ENCODE results near the gene METTL14.

GRCh38 chr4:118676128-118676527 lies 9.1 kb upstream of the METTL14 start:
- TF ChIP-seq CTCF (IDR thresholded peaks at IDR 0.05): no peak
- TF ChIP-seq ZFX (IDR thresholded peaks at IDR 0.05; ENCODE audit: borderline replicate concordance): no peak
